PC-3 (cell line): ENCODE measurements around the gene SGK2.

Experiments
- CTCF ChIP-seq: fragments of 300-600 bp; sonication (generic); conservative IDR thresholded peaks from 2 replicates; pipeline ENCODE4 v1.5.1; 2017; ENCODE audit warnings: antibody characterized with exemption, low read depth, mild to moderate bottlenecking, low read length
- EZH2phosphoT487 ChIP-seq: fragments of 300-600 bp; sonication (generic); IDR thresholded peaks from 2 replicates; pipeline ENCODE4 v1.6.1; 2018; ENCODE audit warnings: mild to moderate bottlenecking, antibody characterized with exemption, low read length, borderline replicate concordance

GRCh38 chr20:43554369-43554768 lies 4.5 kb upstream of the SGK2 start:
- TF ChIP-seq EZH2phosphoT487 (no peak), CTCF (no peak)
